GF-D8 (cell line): ENCODE measurements around the gene SLC1A3.

Experiments
- DNase-seq: peaks from one replicate; lab custom pipeline; 2025; lab: John Stamatoyannopoulos, UW

SLC1A3 gene

DNA sequence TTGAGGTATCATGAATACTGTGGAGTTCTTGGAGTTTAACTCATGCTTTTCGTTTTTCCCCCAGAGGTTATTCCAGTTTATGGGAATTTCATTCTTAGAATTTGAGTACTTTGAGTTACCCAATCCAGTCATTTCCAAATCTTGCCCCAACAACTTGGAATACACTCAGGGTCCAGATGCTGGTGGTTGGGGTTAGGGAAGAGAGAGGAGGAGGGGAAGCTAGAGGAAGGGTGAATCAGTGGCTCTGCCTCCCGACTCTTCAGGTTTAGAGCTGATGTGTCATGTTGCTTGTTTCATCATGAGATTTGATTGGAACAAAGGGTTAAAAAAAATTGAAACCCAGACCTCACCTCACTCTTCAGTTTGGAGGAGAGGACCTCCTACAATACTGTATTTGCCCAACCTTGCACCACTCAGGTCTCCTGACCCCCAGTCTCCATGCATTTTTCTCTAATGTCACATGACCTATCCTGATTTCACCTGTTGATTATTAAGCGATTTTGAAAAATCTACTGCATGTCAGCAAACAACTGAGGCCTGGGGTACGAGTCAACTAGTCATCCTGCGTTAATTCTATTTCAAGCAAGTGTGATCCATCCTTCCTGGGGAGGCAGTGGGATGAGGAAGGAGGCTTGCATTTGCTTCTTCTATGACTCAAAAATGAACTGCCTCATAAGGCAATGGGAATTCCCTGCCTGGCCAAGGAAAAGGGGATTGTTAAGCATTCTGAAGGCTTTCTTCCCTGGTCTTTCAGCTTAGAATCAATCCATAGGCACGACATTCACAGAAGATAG is 6.2 kb upstream of the SLC1A3 start:
- DNase-seq = no peak

DNA sequence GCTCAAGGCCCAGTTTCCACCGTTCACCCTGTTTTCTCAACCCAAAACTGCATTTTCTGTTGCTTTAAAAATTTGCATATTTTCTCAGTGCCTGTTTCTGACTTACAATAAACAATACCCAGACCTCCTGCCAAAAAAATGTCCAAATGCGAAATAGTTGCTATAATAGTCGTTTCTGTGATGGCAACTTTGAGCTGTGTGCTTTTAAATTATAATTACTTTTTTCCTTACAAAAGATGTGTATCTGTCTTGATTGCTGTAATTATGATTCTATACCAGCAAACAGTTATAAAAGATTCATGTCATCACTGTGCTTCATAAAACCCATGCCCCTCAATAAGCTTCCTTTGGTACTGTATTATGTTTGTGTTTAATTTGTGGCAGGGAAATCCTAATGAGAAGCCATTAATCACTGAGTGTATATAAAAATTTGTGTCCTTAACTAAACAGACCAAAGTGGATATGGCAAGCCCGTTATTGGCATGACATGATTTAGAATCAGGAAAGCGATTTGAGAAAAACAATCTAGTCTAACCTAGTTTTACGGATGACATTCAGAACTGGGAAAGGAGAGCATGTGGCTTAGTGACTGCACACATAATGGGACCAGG is 5.4 kb upstream of the SLC1A3 start:
- no peak for DNase-seq

DNA sequence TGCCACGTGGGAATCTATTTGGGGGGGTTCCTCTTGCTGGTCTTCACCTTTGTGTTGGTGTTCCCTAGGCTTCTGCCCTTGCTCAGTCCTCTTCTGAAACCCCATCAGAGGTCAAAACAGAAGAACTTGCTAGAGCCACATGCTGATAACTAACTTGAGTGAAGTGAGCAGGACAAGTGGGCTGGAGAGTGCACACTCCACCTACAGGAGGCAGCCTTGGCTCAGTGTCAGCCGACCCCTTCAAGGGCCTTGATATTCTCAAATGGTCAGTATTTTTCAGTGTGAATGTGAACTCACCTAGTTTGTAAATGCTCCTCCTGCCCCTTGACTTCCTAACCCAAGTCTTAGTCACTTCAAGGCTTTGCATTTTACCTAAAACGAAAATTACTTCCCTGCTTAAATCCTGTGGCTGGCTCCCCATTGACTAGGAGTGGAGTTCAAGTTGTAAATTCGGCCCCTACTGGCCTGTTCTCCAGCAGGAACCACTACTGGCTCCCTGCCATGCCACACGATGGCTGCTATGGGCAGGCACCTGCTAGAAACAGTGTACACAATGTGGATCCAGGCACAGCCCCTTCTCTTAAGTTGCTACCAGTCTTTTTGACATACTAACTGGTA is 3.6 kb upstream of the SLC1A3 start:
- no peak for DNase-seq

DNA sequence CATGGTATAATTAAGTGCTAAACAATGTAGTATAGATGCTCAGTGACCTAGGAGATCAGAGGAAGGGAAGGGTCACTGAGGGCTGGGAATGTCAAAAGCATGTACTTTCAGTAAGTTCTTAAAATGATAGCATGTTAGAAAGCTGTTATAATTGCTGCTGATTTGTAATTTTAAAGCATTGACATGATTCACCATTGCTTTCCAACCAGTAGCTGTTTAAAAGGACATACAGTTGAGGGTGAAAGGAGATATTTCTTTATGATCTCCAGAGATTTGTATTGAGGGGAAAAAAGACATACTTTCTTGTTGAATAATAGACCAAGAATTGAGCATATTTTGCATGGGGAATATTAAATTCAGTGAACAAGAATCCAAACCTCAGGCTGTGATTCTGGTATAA is 1.2 kb upstream of the SLC1A3 start:
- DNase-seq = no peak

DNA sequence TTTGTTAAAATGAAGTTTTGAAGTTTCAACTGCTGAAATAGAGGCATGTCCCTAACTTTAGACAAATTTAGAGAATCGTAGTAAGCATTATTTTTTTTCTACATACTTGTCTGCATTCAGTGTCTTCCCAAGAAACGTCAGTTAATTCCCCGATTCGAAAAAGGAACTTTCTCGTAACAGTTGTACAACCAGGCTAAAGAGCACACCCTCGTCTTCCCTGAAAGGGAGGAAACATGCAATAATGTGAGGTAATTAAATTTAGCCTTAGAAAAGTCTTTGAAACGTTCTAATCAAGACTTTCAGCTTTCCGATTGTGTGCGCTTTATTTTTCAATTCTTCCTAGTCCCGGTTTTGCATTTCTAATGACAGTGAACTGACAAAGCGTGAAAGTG is 374 bp upstream of the SLC1A3 start:
- DNase-seq = no peak

DNA sequence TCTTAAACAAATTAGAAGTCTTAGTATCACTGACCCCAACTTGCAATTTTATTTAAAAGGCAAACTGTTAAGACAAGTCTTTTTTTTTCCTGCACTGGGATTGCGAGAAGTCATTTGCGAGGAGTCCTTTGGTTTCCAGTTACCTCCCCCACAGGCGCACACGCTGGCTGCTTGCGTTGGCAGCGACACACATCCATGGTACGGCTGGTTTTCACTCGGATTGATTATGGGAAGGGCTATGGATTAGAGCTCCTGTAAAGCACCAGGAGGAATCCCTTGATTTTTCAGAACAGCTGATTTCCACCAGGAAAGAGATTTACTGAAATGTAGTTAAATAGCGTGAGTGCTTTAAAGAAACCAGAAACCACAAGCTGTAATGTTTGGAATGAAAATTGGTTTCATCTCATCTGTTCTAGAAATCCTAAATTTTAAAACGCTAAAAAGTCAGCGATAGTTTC is 737 bp downstream of the SLC1A3 start:
- DNase-seq = no peak

DNA sequence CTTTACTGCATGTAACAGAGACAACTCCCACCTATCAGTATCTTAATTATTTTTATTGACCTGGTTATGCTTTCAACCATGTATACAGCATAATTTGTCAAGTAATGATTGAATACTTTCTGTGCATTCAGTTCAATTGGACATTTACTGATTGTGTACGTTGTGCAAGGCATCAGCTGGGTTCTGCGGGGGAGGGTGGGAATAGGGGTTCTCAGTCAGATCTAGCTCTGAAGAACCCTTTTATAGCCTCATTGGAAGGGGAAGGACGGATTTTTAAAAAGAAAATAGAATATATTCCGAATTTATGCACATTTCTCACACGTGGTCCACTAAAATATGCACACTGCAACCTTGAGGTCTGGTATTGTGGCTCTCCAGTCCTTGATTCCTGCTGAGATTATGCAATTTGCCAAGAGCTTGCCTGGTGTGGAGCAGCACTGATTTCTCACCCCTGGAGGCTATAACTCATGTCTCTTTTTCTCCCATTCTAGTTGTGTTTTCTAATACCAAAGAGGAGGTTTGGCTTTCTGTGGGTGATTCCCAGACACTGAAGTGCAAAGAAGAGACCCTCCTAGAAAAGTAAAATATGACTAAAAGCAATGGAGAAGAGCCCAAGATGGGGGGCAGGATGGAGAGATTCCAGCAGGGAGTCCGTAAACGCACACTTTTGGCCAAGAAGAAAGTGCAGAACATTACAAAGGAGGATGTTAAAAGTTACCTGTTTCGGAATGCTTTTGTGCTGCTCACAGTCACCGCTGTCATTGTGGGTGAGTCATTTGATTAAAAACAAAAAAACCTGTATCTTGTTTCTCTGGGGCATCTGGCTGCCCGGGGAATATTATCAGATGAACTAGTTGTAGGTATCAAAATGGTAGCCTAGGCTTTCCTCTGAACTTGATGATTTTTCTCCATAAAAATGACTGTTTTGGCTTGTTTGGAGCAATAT is 1.7 kb downstream of the SLC1A3 start:
- DNase-seq = no peak

DNA sequence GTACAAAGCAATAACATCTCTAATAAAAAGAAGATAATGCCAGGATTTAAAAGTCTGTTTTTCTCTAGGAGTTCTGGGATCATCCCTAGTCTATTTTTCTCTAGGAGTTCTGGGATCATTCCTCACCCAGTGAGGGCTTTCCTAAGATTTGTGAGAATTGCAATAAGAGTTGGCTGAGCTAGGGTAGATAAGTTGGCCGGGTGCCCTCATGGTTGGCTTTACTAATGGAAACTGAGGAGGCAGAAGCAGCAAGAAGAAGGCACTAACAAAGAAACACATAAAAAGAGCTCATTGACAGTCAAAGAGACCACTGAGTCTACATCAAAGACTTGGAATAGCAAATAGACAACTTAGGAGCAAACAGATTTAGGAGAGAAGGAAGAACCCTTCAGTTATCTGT is 4.2 kb downstream of the SLC1A3 start:
- DNase-seq = no peak

DNA sequence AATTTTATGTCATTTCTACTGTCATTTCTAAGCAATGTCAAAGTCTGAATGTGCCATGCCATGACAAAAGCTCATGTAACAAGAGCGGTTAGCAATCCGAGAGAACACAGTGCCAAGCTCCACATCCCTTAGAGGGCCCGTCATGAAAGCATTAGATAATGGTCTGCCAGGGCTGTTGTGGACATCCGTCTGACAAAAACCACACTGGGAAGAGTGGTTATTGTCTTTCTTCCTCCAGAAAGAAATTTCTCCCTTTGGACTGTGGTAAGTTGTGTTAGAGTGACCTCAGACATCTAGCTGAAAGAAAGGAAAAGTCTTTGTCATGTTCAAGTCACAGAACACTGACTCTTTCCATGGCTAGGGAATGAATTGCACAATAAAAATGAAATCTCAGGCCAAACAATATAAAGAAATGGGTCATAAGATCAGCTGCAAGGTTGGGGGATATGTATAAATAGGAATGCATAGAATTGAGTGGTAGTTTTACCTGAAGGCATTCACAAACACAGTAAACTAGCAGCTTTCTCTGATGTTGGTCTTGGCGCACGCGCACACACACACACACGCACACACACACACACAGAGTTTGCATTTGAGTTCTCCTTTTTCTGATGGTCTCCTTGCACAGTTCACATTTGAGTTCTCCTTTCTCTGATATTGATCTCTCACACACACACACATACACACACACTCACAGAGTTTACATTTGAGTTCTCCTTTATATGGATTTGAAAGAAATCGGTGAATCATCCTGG is 5.3 kb downstream of the SLC1A3 start:
- DNase-seq = no peak

DNA sequence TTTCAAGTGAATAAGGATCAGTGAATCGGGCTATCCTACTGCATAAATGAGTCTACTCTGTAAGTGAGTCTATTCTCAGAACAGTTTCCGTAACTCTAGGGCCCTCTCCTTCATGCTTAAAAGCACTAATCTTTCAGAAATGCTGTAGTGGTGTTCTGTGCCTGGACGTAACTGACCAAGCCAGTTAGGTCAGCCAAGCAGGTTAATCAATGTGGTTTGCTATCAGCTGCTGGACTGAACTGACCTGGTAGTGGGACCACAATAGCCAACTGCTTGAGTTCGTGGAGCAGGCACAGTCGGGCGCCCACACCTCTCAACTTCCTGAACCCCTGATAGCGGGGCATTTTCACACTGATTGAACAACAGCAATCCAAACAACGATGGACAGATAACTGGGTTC is 6.8 kb downstream of the SLC1A3 start:
- DNase-seq = no peak

DNA sequence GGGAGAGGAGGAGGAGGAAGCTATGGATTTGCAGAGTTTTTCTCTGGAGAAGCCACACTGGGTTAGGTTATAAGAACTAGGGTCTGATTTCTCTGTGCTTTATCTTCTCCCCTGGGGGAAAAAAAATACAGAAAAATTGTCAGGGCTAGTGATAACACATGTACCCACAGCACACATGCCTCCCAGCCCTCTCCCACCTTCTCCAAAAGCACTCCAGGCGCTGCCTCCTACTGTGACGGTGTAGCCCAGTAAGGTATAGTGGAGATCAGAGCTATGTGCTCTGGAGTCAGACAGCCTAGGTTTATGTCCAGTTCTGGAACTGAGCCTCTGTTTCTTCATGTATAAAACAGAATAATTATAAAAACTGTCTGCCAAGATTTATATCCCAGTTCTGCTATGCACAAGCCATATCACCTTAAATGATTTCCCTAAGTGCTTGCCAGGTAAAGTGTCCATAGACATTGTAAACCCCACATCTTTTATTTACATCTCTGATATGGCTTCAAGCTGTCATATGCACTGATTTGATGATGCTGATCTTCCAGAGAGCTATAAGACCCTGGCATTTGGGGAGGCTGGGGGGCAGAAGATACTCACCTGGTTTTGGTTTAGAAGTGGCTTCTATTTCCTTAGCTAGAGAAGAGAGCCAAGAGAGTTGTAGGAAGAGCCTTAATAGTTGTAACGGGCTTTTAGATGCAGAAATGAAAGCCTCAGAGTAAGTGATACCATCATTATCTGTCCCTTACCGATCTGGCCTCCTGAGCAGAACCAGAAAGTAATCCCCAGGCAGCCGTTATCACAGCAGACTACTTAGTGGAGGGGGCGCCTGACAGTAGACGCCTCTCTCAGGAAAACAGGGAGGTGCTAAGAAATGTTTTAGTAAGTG is 7.6 kb downstream of the SLC1A3 start:
- DNase-seq = no peak

DNA sequence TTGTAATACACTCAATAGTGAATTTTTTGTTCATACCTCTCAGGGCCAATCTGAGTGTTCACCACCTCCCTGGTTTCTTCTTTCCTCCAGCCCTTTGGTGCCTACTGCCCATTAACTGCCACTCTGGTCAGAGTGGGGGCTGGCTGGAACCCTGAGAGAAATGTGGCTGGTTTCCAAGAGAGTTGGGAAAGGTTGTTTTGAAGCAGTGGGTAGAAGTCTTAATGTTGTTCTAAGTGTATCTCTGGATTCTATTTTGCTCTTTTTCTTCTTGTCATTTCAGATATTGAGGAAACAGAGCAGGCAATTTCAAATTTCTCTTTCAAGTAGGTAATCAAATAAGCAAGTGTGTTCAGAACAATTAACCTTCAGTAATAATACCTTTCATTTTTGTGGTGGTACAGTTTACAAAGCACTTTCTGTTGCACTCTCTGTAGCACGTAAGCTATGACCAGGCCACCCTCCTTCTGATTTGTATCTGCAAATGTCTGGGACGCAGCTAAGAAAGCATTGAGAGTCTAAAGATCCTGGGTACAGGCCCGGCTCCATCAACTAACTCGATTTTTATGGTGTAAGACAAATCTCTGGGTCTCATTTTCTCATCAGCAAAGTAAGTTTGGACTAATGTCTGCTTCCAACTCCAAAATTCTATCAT is 8.4 kb downstream of the SLC1A3 start:
- DNase-seq = no peak

DNA sequence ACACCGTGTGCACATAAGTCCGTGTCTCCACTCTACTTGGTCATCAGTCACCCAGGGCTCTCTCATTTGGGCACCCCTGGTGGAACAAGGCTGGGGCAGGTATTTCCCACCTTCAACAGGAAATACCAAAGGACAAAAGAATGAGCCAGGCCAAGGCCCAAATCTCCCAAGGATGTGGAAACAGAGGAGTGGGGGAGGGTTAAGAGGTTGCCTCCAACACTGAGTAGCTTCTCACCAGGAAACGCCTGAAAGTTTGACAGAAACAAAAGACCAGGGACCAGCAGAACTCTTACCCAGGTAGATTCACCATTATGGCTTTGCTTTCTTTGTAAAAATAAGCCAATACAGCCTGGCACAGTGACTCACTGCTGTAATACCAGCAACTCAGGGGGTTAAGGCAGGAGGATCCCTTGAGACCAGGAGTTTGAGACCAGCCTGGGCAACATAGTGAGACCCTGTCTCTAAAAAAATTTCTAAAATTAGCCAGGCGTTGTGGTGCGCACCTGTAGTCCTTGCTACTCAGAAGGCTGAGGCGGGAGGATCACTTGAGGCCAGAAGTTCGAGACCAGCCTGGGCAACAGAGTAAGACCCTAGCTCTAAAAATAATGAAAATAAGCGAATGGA is 12.7 kb downstream of the SLC1A3 start:
- no peak for DNase-seq

DNA sequence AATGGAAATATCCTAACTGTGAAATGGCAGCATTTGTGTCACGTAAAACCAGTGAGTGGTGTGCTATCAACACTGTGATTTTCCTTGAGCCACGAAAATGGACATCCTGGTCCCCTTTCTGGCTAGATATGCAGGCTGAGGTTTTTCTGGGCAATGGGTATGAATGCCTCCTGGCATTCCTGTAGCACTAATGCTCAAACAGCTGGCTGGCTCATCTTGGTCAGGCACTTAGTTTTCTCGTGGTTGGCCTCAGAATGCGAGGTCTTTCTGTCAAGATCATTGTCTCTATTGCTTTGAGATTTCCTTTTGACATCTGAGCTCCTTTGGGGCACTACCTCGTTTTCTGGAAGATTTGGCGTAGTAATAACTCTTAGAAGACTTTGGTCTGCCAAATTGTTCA is 15.6 kb downstream of the SLC1A3 start:
- DNase-seq = no peak

DNA sequence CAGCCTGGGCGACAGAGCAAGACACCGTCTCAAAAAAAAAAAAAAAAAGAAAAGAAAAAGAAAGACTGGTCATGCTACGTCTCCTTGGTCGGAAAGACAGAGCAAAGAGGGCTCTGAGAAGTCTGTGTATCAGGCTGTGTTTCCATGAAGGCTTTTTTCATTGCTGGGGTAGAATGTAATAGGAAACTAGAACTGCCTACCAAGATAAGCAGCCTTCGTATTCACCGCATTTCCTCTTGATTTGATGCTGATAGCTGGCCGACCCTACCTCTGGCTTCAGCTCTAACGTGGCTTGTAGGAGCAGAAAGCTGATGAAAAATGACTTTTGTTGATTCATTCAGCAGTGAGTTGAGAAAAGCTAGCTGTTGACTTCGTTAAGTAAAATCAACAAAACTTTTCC is 17.4 kb downstream of the SLC1A3 start:
- DNase-seq = no peak

DNA sequence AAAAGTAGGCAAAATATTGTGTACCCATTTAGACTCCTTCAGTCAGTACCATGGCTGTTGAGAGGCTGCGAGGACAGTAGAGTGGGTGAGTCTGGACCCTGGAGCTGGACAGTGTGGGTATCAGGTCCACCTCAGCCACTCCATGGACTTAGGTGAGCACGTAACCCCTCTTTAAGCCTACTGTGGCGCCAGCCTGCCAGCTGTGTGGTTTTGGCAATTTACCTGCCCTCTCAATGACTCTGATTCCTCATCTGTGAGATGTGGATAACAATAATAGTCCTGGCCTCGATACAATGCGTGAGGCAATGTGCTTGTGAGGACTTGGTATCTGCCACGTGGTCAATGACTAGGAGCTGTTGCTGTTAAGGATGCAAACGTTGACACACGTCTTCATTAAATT is 17.9 kb downstream of the SLC1A3 start:
- no peak for DNase-seq

DNA sequence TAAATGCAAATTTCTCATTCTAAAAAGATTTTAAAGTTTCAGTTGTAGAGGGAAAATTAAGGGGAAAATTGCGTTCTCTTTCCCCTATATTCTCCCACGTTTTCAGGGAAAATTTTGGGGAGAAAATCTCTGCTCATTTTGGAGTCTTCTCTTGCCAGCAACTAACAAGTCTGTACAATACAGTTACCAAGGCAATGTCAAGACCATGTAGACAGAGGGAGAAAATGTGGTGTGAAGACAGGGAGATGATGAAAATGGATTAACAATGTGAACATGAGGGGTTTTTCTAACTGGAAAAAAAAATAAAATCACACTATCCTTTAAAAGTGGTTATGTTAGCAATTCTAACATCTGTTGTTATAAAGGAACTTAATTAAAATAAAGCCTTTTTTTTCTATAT is 22.3 kb downstream of the SLC1A3 start:
- no peak for DNase-seq

DNA sequence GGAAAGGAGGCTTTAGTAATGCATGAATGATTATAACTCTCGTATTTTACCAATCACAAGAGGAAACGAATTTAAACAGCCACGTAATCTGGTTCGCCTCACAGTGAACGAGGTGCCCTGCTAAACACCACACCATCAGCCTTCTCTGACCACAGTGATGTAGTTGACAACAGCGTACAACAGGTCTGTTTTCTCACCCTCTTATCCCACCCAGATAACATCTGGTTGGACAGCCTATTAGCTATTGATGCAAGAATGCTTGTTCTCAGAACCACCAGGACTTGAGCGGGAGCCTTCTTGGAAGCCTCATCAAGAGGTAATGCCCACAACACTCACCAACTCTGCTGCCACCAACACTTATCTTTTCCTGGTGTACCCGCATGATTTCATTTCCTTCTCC is 23.3 kb downstream of the SLC1A3 start:
- DNase-seq = no peak
